ENCODE data around the gene CIAO2A.
"Not testable (repeated sequence)": the region's sequence is repeated elsewhere in the genome, so short reads cannot be mapped to it uniquely, and the experiment has no call there.

GRCh38 chr15:64073496-64073895, 20.1 kb downstream of the CIAO2A start:
- not testable (repeated sequence) for TF ChIP-seq CTCF (IDR thresholded peaks at IDR 0.05); ZFX (IDR thresholded peaks at IDR 0.05; ENCODE audit: borderline replicate concordance)
